ENCODE data around the gene SRD5A1. TPM values are rescaled to one million over a fixed set of nuclear protein-coding genes. Genes with fewer than 3 reads are reported as not detected.

The SRD5A1 gene
- total RNA-seq, 4 donors from 2014 or later: 2.2 to 5.6 (median 3.4) TPM

DNA sequence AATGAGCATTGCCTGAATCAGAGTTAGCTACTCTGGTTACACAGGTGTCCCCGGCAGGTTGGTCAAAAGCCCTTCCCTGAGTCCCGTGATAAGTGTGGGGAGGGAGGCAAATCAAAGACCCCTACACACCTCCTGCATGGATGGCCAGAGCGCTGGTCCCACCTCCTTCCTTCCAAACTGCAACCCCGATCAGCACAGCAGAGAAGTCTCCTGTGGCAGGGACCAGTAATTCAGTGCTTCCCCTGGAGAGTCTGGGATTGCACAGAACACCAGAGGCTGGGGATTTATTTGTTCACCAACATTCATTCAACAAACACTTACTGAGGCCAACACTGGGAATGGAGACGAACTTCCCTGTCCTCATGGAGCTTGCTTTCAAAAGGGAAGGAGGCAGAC is 46.6 kb upstream of the SRD5A1 start:
- Histone ChIP-seq H3K4me3 (no peak overlapping the region), H3K4me1 (peaks cover 0 to 18% (median 5%) of the 10 kb centered on the region in 3 donors), H3K9me3 (no peaks in the 10 kb centered on the region), H3K27ac (no peak overlapping the region), H3K36me3 (no peaks in the 10 kb centered on the region), H3K27me3 (peaks cover 18% of the 10 kb centered on the region)
- WGBS, 2 donors (ENCODE audit: low coverage in 1 of 2): 75% methylated on average over 3 of the region's 5 CpGs; no CpG with 5 or more reads in 1 of the 2 donors
- TF ChIP-seq, protein P1, sequence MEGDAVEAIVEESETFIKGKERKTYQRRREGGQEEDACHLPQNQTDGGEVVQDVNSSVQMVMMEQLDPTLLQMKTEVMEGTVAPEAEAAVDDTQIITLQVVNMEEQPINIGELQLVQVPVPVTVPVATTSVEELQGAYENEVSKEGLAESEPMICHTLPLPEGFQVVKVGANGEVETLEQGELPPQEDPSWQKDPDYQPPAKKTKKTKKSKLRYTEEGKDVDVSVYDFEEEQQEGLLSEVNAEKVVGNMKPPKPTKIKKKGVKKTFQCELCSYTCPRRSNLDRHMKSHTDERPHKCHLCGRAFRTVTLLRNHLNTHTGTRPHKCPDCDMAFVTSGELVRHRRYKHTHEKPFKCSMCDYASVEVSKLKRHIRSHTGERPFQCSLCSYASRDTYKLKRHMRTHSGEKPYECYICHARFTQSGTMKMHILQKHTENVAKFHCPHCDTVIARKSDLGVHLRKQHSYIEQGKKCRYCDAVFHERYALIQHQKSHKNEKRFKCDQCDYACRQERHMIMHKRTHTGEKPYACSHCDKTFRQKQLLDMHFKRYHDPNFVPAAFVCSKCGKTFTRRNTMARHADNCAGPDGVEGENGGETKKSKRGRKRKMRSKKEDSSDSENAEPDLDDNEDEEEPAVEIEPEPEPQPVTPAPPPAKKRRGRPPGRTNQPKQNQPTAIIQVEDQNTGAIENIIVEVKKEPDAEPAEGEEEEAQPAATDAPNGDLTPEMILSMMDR (IDR thresholded peaks at IDR 0.05): no peak
- no peak for TF ChIP-seq EP300 (IDR thresholded peaks at IDR 0.05)
- TF ChIP-seq POLR2AphosphoS5 (IDR thresholded peaks at IDR 0.05): no peak
- no peak for TF ChIP-seq POLR2A (IDR thresholded peaks at IDR 0.05)
- no peak for ATAC-seq

DNA sequence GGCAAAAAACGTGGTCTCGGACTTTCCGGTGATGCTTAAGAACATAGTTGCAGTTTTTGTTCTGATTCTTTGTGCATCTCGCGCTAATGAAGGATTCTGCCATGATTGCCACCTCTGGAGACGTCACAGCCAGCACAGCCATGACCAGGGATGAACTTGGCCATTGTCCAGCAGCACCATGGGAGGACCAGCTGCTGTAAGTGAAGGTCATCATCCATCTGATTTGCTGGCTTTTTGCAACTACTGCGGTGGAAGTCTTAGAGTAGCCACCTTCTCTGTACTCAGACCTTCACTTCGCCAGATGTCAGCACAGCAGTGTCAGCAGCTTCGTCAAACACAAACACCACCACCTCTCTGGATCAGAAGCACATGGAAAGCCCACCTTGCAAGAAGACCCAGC is 46.1 kb upstream of the SRD5A1 start:
- no peak for TF ChIP-seq POLR2A (IDR thresholded peaks at IDR 0.05)
- TF ChIP-seq POLR2AphosphoS5 (IDR thresholded peaks at IDR 0.05): no peak
- TF ChIP-seq, protein P1 (IDR thresholded peaks at IDR 0.05): no peak
- no peak for TF ChIP-seq EP300 (IDR thresholded peaks at IDR 0.05)
- Histone ChIP-seq H3K27ac (no peak overlapping the region), H3K36me3 (no peaks in the 10 kb centered on the region), H3K9me3 (no peaks in the 10 kb centered on the region), H3K4me3 (no peak overlapping the region), H3K27me3 (peaks cover 15% of the 10 kb centered on the region), H3K4me1 (peaks cover 0 to 18% (median 5%) of the 10 kb centered on the region in 3 donors)
- WGBS, 2 donors (ENCODE audit: low coverage in 1 of 2): 83% methylated on average over 5 to 6 of the region's 9 CpGs
- ATAC-seq: no peak

- H3K36me3 ChIP-seq: no peaks in the 10 kb centered on the region
- no peak overlapping the region for H3K4me3 ChIP-seq
- TF ChIP-seq POLR2A (IDR thresholded peaks at IDR 0.05): no peak
- TF ChIP-seq EP300 (IDR thresholded peaks at IDR 0.05): no peak
- TF ChIP-seq, protein P1 (IDR thresholded peaks at IDR 0.05): no peak
- no peak for TF ChIP-seq POLR2AphosphoS5 (IDR thresholded peaks at IDR 0.05)
- 69 to 80% methylated on average over 2 of the region's 2 CpGs for WGBS, 2 donors (ENCODE audit: low coverage in 1 of 2)
- H3K4me1 ChIP-seq: no peaks in the 10 kb centered on the region
- H3K9me3 ChIP-seq: no peaks in the 10 kb centered on the region
- H3K27ac ChIP-seq: no peak overlapping the region
- ATAC-seq: no peak
- H3K27me3 ChIP-seq: no peaks in the 10 kb centered on the region
These were observed 42.7 kb upstream of the SRD5A1 start for GRCh38 chr5:6590581-6590980.

- no peak for ATAC-seq
- WGBS, 2 donors (ENCODE audit: low coverage in 1 of 2): 85% methylated on average over 7 to 10 of the region's 12 CpGs
These were observed 41.5 kb upstream of the SRD5A1 start for GRCh38 chr5:6591671-6592288.

More at GRCh38 chr5:6591671-6592288, 41.5 kb upstream of the SRD5A1 start:
- no peak overlapping the region for H3K27ac ChIP-seq
- no peaks in the 10 kb centered on the region for H3K4me1 ChIP-seq
- H3K9me3 ChIP-seq: no peaks in the 10 kb centered on the region
- no peak overlapping the region for H3K4me3 ChIP-seq
- H3K36me3 ChIP-seq: peaks cover 0 to 10% of the 10 kb centered on the region in 2 donors
- no peaks in the 10 kb centered on the region for H3K27me3 ChIP-seq
- TF ChIP-seq POLR2A (IDR thresholded peaks at IDR 0.05) (no peak), EP300 (IDR thresholded peaks at IDR 0.05) (no peak), POLR2AphosphoS5 (IDR thresholded peaks at IDR 0.05) (no peak)
- TF ChIP-seq, protein P1 (IDR thresholded peaks at IDR 0.05): no peak

All from gastroesophageal sphincter (tissue), 4 donors.